Measurements from ENCODE around the gene LPAR1.

LPAR1 gene

GRCh38 chr9:110947491-110948044 is 90.7 kb downstream of the LPAR1 start:
- TF ChIP-seq GATA1 (IDR thresholded peaks at IDR 0.05; ENCODE audit: low read depth, low read length) (no peak), POLR2A (IDR thresholded peaks at IDR 0.05; ENCODE audit: low read length) (no peak)

GRCh38 chr9:110942522-110942921 is 95.7 kb downstream of the LPAR1 start:
- no peak for DNase-seq
- TF ChIP-seq POLR2A (IDR thresholded peaks at IDR 0.05; ENCODE audit: low read length) = no peak
- TF ChIP-seq GATA1 (IDR thresholded peaks at IDR 0.05; ENCODE audit: low read depth, low read length) = no peak

More at GRCh38 chr9:110947491-110948044, 90.7 kb downstream of the LPAR1 start:
- no peak for DNase-seq

GRCh38 chr9:110940951-110941557 is 97.2 kb downstream of the LPAR1 start:
- no peak for DNase-seq
- no peak for TF ChIP-seq POLR2A (IDR thresholded peaks at IDR 0.05; ENCODE audit: low read length)

GRCh38 chr9:110939573-110939972 is 98.7 kb downstream of the LPAR1 start:
- TF ChIP-seq GATA1 (IDR thresholded peaks at IDR 0.05; ENCODE audit: low read depth, low read length) (no peak), POLR2A (IDR thresholded peaks at IDR 0.05; ENCODE audit: low read length) (no peak)
- DNase-seq = no peak

GRCh38 chr9:110939047-110939446 is 99.2 kb downstream of the LPAR1 start:
- no peak for TF ChIP-seq POLR2A (IDR thresholded peaks at IDR 0.05; ENCODE audit: low read length)
- TF ChIP-seq GATA1 (IDR thresholded peaks at IDR 0.05; ENCODE audit: low read depth, low read length) = no peak
- DNase-seq = no peak

GRCh38 chr9:110938242-110938641 is 100.0 kb downstream of the LPAR1 start:
- no peak for TF ChIP-seq POLR2A (IDR thresholded peaks at IDR 0.05; ENCODE audit: low read length)
- no peak for TF ChIP-seq GATA1 (IDR thresholded peaks at IDR 0.05; ENCODE audit: low read depth, low read length)
- DNase-seq = no peak

- TF ChIP-seq POLR2A (IDR thresholded peaks at IDR 0.05; ENCODE audit: low read length) = no peak
- no peak for TF ChIP-seq GATA1 (IDR thresholded peaks at IDR 0.05; ENCODE audit: low read depth, low read length)
Observed at GRCh38 chr9:110936719-110937452, 101.4 kb downstream of the LPAR1 start.

GRCh38 chr9:110936237-110936636 is 102.0 kb downstream of the LPAR1 start:
- no peak for DNase-seq
- TF ChIP-seq GATA1 (IDR thresholded peaks at IDR 0.05; ENCODE audit: low read depth, low read length) = no peak
- no peak for TF ChIP-seq POLR2A (IDR thresholded peaks at IDR 0.05; ENCODE audit: low read length)

More at GRCh38 chr9:110936719-110937452, 101.4 kb downstream of the LPAR1 start:
- no peak for DNase-seq

- TF ChIP-seq GATA1 (IDR thresholded peaks at IDR 0.05; ENCODE audit: low read depth, low read length) (no peak), POLR2A (IDR thresholded peaks at IDR 0.05; ENCODE audit: low read length) (no peak)
Observed at GRCh38 chr9:110935829-110936228, 102.4 kb downstream of the LPAR1 start.

GRCh38 chr9:110933350-110934001 is 104.8 kb downstream of the LPAR1 start:
- TF ChIP-seq POLR2A (IDR thresholded peaks at IDR 0.05; ENCODE audit: low read length) = no peak
- no peak for TF ChIP-seq GATA1 (IDR thresholded peaks at IDR 0.05; ENCODE audit: low read depth, low read length)
- DNase-seq = no peak

More at GRCh38 chr9:110935829-110936228, 102.4 kb downstream of the LPAR1 start:
- DNase-seq = no peak

GRCh38 chr9:110932863-110933262 is 105.4 kb downstream of the LPAR1 start:
- TF ChIP-seq POLR2A (IDR thresholded peaks at IDR 0.05; ENCODE audit: low read length) (no peak), GATA1 (IDR thresholded peaks at IDR 0.05; ENCODE audit: low read depth, low read length) (no peak)
- DNase-seq = no peak

- TF ChIP-seq POLR2A (IDR thresholded peaks at IDR 0.05; ENCODE audit: low read length) = no peak
- TF ChIP-seq GATA1 (IDR thresholded peaks at IDR 0.05; ENCODE audit: low read depth, low read length) = no peak
- no peak for DNase-seq
Observed at GRCh38 chr9:110928599-110928998, 109.7 kb downstream of the LPAR1 start.

- no peak for TF ChIP-seq GATA1 (IDR thresholded peaks at IDR 0.05; ENCODE audit: low read depth, low read length)
- TF ChIP-seq POLR2A (IDR thresholded peaks at IDR 0.05; ENCODE audit: low read length) = no peak
- DNase-seq = no peak
Observed at GRCh38 chr9:110926828-110927487, 111.3 kb downstream of the LPAR1 start.

GRCh38 chr9:110923601-110924000 is 114.7 kb downstream of the LPAR1 start:
- DNase-seq = no peak
- no peak for TF ChIP-seq POLR2A (IDR thresholded peaks at IDR 0.05; ENCODE audit: low read length)
- no peak for TF ChIP-seq GATA1 (IDR thresholded peaks at IDR 0.05; ENCODE audit: low read depth, low read length)

All from erythroblast (primary cell).